HCT116 (cell line): ENCODE data around the gene PANK4. TPM values are rescaled to one million over a fixed set of nuclear protein-coding genes. Genes with fewer than 3 reads are reported as not detected.

Source experiments
- ATAC-seq: fragments of 200-7000 bp; cut with Tn5 transposase; 2 replicates; pipeline ENCODE4 v1.9.1; 2020; ENCODE audit warnings: mild to moderate bottlenecking, moderate library complexity
- BruUV-seq: library from RNA; stranded (reverse); fragments of 400-500 nt; replicated peaks from 2 replicates; lab custom pipeline; 2021; lab: Mats Ljungman, UMichigan
- CTCF ChIA-PET: fragments of 300-600 bp; sonication (Branson Sonifier 250); formaldehyde crosslinking; loops from one replicate; lab custom pipeline; 2021; ENCODE audit warnings: antibody characterized with exemption; lab: Charles Lee
- POLR2A ChIA-PET: fragments of 300-600, 350-600 bp; sonication (Branson Sonifier 250); formaldehyde crosslinking; loops from one replicate; lab custom pipeline; 2021; ENCODE audit warnings: antibody characterized with exemption; lab: Charles Lee
- RAD21 ChIA-PET, 2 experiments: fragments of 300-600 bp; sonication (Branson Sonifier 250); formaldehyde crosslinking; loops; one replicate each; lab custom pipeline; 2023; ENCODE audit warnings: low total read pairs in 2 of 2; ENCODE audit not compliant: uncharacterized antibody in 2 of 2, unreplicated experiment in 2 of 2, low non-redundant PET in 1 of 2; lab: Charles Lee
- DNase-seq: peaks from one replicate; pipeline ENCODE4 v3.0.0-alpha.2; 2010; ENCODE audit warnings: low read depth, low spot score
- H2AFZ ChIP-seq: fragments of 200-600 bp; shearing (Covaris generic), sonication (generic); 2 replicates; pipeline ENCODE4 v1.6.1; 2017; ENCODE audit warnings: low read depth, mixed run types, mixed read lengths, antibody characterized with exemption, low read length; ENCODE audit not compliant: poor library complexity, severe bottlenecking
- H3K27ac ChIP-seq: 2 replicates; pipeline ENCODE4 v1.5.1; 2012; ENCODE audit warnings: low read depth, low read length
- H3K27me3 ChIP-seq: fragments of 200-600 bp; sonication (generic); 2 replicates; pipeline ENCODE4 v1.6.1; 2016; ENCODE audit warnings: mixed run types, low read length, mixed read lengths; ENCODE audit not compliant: insufficient read depth
- H3K36me3 ChIP-seq, 2 experiments: fragments of 200-500 bp in 1 of 2; fragments of 200-600 bp in 1 of 2; sonication (Bioruptor generic) in 1 of 2; sonication (generic) in 1 of 2; 2 replicates each; pipeline versions ENCODE4 v1.5.1 to v1.6.1; 2014 to 2016; ENCODE audit warnings: low read length in 2 of 2, inconsistent platforms in 1 of 2, mixed read lengths in 1 of 2, mixed run types in 1 of 2; ENCODE audit not compliant: insufficient read depth in 2 of 2, control insufficient read depth in 1 of 2
- H3K4me1 ChIP-seq, 2 experiments: fragments of 200-600 bp in 1 of 2; sonication (generic) in 1 of 2; 2 replicates each; pipeline versions ENCODE4 v1.5.1 to v1.6.1; 2012 to 2017; ENCODE audit warnings: low read length in 2 of 2, inconsistent platforms in 1 of 2, mild to moderate bottlenecking in 1 of 2, mixed read lengths in 1 of 2, mixed run types in 1 of 2, moderate library complexity in 1 of 2; ENCODE audit not compliant: insufficient read depth in 2 of 2, control insufficient read depth in 1 of 2
- H3K4me2 ChIP-seq: fragments of 200-600 bp; sonication (generic); 2 replicates; pipeline ENCODE4 v1.6.1; 2017; ENCODE audit warnings: mixed run types, low read length, mixed read lengths
- H3K4me3 ChIP-seq, 2 experiments: fragments of 200-600 bp in 1 of 2; sonication (generic) in 1 of 2; replicated peaks in 1 of 2; 2 replicates each; pipeline ENCODE4 v1.5.1; 2011 to 2016; ENCODE audit warnings: low read length in 2 of 2, control low read depth in 1 of 2, low read depth in 1 of 2, mild to moderate bottlenecking in 1 of 2, mixed read lengths in 1 of 2, mixed run types in 1 of 2
- H3K79me2 ChIP-seq: fragments of 200-600 bp; sonication (generic); 2 replicates; pipeline ENCODE4 v1.6.1; 2017; ENCODE audit warnings: mild to moderate bottlenecking, mixed run types, low read length, moderate library complexity, mixed read lengths; ENCODE audit not compliant: insufficient read depth
- H3K9ac ChIP-seq: fragments of 200-600 bp; sonication (generic); 2 replicates; pipeline ENCODE4 v1.6.1; 2016; ENCODE audit warnings: low read length, mixed read lengths
- H3K9me2 ChIP-seq: fragments of 200-600 bp; sonication (generic), shearing (Covaris generic); 2 replicates; pipeline ENCODE4 v1.6.1; 2017; ENCODE audit warnings: mixed run types, mild to moderate bottlenecking, moderate library complexity; ENCODE audit not compliant: insufficient read depth
- H3K9me3 ChIP-seq, 2 experiments: fragments of 200-500 bp in 1 of 2; fragments of 200-600 bp in 1 of 2; sonication (Bioruptor generic) in 1 of 2; sonication (generic) in 1 of 2; 2 replicates each; pipeline ENCODE4 v1.6.1; 2014 to 2017; ENCODE audit warnings: low read length in 2 of 2, mixed read lengths in 2 of 2, inconsistent platforms in 1 of 2, low read depth in 1 of 2, mild to moderate bottlenecking in 1 of 2, mixed run types in 1 of 2, moderate library complexity in 1 of 2; ENCODE audit not compliant: control insufficient read depth in 1 of 2, insufficient read depth in 1 of 2
- H4K20me1 ChIP-seq: fragments of 200-600 bp; sonication (generic), shearing (Covaris generic); 2 replicates; pipeline ENCODE4 v1.6.1; 2017; ENCODE audit warnings: mixed run types, mild to moderate bottlenecking, moderate library complexity; ENCODE audit not compliant: insufficient read depth
- ATF3 ChIP-seq: IDR thresholded peaks from 2 replicates; pipeline ENCODE4 v1.6.1; 2012
- CBX3 ChIP-seq: IDR thresholded peaks from 2 replicates; pipeline ENCODE4 v1.6.1; 2012; ENCODE audit warnings: low read depth
- CTCF ChIP-seq, 3 experiments: fragments of 200-600 bp in 1 of 3; sonication (generic) in 1 of 3; IDR thresholded peaks in 2 of 3; conservative IDR thresholded peaks in 1 of 3; 2 replicates each; pipeline ENCODE4 v1.5.1; 2012 to 2017; ENCODE audit warnings: low read depth in 2 of 3, low read length in 2 of 3, antibody characterized with exemption in 1 of 3, borderline replicate concordance in 1 of 3, control low read depth in 1 of 3, mild to moderate bottlenecking in 1 of 3, mixed read lengths in 1 of 3, mixed run types in 1 of 3, moderate library complexity in 1 of 3; ENCODE audit not compliant: insufficient read depth in 1 of 3
- EZH2 ChIP-seq: fragments of 200-600 bp; sonication (generic); IDR thresholded peaks from 2 replicates; pipeline ENCODE4 v1.6.1; 2017; ENCODE audit warnings: antibody characterized with exemption, mixed run types
- FOSL1 ChIP-seq: IDR thresholded peaks from 2 replicates; pipeline ENCODE4 v1.6.1; 2012; ENCODE audit warnings: low read depth
- MAX ChIP-seq: IDR thresholded peaks from 2 replicates; pipeline ENCODE4 v1.6.1; 2012
- POLR2AphosphoS5 ChIP-seq: IDR thresholded peaks from 2 replicates; pipeline ENCODE4 v1.6.1; 2011; ENCODE audit warnings: mild to moderate bottlenecking, low read depth, low read length, moderate library complexity
- RAD21 ChIP-seq: IDR thresholded peaks from 2 replicates; pipeline ENCODE4 v1.6.1; 2012; ENCODE audit warnings: low read depth, mild to moderate bottlenecking
- SP1 ChIP-seq: IDR thresholded peaks from 2 replicates; pipeline ENCODE4 v1.6.1; 2012; ENCODE audit warnings: low read depth
- ZFX ChIP-seq: fragments of 450-650 bp; IDR thresholded peaks from 2 replicates; pipeline ENCODE4 v1.6.1; 2017
- ZNF274 ChIP-seq: fragments of 200-500 bp; sonication (Bioruptor generic); IDR thresholded peaks from 2 replicates; pipeline ENCODE4 v1.6.1; 2014; ENCODE audit warnings: mild to moderate bottlenecking, low read depth, low read length, inconsistent platforms
- intact Hi-C: fragments of 100-400 bp; cut with micrococcal nuclease; formaldehyde crosslinking; loops from 2 replicates; pipeline ENCODE4 v1.10.0; 2022
- total RNA-seq: library from RNA; stranded (reverse); gene quantifications from one replicate; pipeline ENCODE4 v1.2.1, GENCODE V29; 2021; ENCODE audit not compliant: unreplicated experiment
- TF ChIP-seq, protein P1 (sequence below): IDR thresholded peaks from 2 replicates; pipeline ENCODE4 v1.6.1; 2012; ENCODE audit warnings: low read depth

The PANK4 gene
- total RNA-seq, 1 experiment from 2014 or later: 38.5 TPM

DNA sequence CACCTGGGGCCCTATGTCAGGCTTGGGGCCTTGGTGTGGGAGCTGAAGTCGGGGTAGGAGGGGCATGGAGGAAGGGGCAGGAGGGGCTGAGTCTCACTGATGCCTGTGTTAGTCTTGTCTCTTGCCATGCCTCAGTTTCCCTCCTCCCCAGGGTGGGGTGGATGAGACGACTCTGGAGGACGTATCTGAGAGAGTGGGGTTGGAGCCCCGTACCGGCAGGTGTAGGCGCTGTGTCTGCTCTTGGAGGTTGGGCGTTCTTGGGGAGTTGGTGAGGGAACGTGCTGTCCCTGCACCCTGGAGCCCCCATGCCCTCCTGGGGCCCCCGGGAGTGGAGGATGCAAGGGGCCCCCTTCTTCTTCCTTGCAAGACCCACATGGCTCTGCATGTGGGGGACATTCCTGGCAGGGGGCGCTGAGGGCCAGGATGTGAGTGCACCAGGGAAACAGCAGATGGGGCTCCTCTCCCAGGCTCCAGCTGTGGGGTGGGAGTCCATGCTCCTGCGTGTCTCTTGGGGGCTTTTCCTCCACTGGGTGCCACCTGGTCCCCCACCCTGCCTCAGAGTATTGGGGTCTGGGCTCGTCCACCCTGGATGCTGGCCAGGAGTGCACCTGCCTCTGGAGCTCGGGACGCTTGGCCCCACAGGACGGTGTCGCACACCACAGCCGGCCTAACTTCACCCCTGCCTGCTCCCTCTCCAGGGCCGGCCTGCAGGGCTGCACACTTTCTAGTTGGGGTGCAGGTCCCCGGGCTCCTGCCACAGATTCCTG, 28.4 kb upstream of the PANK4 start:
- no peak overlapping the region for H2AFZ ChIP-seq
- no peak overlapping the region for H3K4me2 ChIP-seq
- no peaks in the 10 kb centered on the region for H3K9me3 ChIP-seq
- H3K9me2 ChIP-seq: no peaks in the 10 kb centered on the region
- no peak for DNase-seq
- H3K27ac ChIP-seq: no peak overlapping the region
- intact Hi-C loops: no loop called here
- no TSS peak for BruUV-seq
- RAD21 ChIA-PET: no interaction called here
- H4K20me1 ChIP-seq: no peaks in the 10 kb centered on the region
- H3K4me1 ChIP-seq: no peaks in the 10 kb centered on the region
- POLR2A ChIA-PET: no interaction called here
- H3K9ac ChIP-seq: no peak overlapping the region
- ATAC-seq: peak; percentile 38; the same call in 1 of the 2 replicates
- no peaks in the 10 kb centered on the region for H3K79me2 ChIP-seq
- no peaks in the 10 kb centered on the region for H3K27me3 ChIP-seq
- CTCF ChIA-PET: no interaction called here
- H3K36me3 ChIP-seq: no peaks in the 10 kb centered on the region
- TF ChIP-seq CBX3 (no peak), CTCF (IDR thresholded peaks at IDR 0.05 in 2 of 3, conservative IDR thresholded peaks at IDR 0.05 in 1 of 3; ENCODE audit: borderline replicate concordance in 1 of 3, insufficient read depth in 1 of 3, low read depth in 2 of 3, low read length in 2 of 3) (peak in 2 of 3 experiments; percentile 46 to 48; a peak in 4 of 6 replicates)
- no peak overlapping the region for H3K4me3 ChIP-seq

- H3K4me1 ChIP-seq: peaks cover 3% of the 10 kb centered on the region in 2 experiments
- H3K36me3 ChIP-seq: no peaks in the 10 kb centered on the region
- no peaks in the 10 kb centered on the region for H3K9me2 ChIP-seq
- no peaks in the 10 kb centered on the region for H3K27me3 ChIP-seq
- H3K4me3 ChIP-seq: no peak overlapping the region
- no peak overlapping the region for H3K27ac ChIP-seq
- no peak overlapping the region for H3K4me2 ChIP-seq
- no peak overlapping the region for H2AFZ ChIP-seq
- BruUV-seq: no TSS peak
- ATAC-seq: no peak
- DNase-seq: no peak
- CTCF ChIA-PET: no interaction called here
- no peak overlapping the region for H3K9ac ChIP-seq
- POLR2A ChIA-PET: no interaction called here
- H3K79me2 ChIP-seq: no peaks in the 10 kb centered on the region
- intact Hi-C loops: no loop called here
- H3K9me3 ChIP-seq: no peaks in the 10 kb centered on the region
- no peaks in the 10 kb centered on the region for H4K20me1 ChIP-seq
- RAD21 ChIA-PET: no interaction called here
- no peak for TF ChIP-seq SP1
- TF ChIP-seq MAX: no peak
- TF ChIP-seq, protein P1, sequence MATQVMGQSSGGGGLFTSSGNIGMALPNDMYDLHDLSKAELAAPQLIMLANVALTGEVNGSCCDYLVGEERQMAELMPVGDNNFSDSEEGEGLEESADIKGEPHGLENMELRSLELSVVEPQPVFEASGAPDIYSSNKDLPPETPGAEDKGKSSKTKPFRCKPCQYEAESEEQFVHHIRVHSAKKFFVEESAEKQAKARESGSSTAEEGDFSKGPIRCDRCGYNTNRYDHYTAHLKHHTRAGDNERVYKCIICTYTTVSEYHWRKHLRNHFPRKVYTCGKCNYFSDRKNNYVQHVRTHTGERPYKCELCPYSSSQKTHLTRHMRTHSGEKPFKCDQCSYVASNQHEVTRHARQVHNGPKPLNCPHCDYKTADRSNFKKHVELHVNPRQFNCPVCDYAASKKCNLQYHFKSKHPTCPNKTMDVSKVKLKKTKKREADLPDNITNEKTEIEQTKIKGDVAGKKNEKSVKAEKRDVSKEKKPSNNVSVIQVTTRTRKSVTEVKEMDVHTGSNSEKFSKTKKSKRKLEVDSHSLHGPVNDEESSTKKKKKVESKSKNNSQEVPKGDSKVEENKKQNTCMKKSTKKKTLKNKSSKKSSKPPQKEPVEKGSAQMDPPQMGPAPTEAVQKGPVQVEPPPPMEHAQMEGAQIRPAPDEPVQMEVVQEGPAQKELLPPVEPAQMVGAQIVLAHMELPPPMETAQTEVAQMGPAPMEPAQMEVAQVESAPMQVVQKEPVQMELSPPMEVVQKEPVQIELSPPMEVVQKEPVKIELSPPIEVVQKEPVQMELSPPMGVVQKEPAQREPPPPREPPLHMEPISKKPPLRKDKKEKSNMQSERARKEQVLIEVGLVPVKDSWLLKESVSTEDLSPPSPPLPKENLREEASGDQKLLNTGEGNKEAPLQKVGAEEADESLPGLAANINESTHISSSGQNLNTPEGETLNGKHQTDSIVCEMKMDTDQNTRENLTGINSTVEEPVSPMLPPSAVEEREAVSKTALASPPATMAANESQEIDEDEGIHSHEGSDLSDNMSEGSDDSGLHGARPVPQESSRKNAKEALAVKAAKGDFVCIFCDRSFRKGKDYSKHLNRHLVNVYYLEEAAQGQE: no peak
- TF ChIP-seq RAD21: no peak
- no peak for TF ChIP-seq ZNF274
- TF ChIP-seq EZH2: no peak
- no peak for TF ChIP-seq ATF3
- TF ChIP-seq ZFX: no peak
- TF ChIP-seq FOSL1: no peak
- TF ChIP-seq POLR2AphosphoS5: no peak
Measured at GRCh38 chr1:2553871-2554620, 27.6 kb upstream of the PANK4 start.
